ENCODE data around the gene SLC38A8.

SLC38A8 gene

DNA sequence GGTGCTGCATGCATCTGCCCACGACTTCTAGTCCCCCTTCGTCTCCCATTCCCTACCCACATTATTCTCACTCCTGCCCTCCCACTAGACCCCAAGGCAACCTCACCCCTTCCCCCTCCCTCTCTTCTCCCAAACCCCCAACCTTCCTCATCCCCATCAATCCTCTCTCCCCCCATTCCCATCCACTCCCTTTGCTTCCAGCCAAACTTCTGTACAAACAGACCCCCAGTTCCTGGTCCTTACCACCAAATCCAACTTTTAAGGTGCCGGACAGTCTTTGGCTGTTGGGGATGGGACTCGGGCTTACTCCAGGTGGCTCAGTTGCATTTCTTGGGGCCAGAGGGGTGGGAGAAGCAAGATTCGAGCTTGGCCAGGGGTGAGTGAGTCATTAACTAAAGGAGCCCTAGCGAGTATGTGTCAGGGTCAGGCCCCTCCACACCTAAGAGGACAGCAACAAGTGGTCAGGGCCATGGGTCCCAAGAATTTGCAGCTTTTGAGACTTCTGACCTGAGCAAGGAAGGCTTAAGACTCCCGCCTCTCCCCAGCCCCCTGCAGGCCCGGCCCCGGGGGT lies at the start of gene SLC38A8:
Gene SLC38A8 (minus strand): TSS at position 488 of the 571 bp plus-strand sequence. CDS start 638 bp downstream, outside the sequence.
- DNase-seq = no peak

DNA sequence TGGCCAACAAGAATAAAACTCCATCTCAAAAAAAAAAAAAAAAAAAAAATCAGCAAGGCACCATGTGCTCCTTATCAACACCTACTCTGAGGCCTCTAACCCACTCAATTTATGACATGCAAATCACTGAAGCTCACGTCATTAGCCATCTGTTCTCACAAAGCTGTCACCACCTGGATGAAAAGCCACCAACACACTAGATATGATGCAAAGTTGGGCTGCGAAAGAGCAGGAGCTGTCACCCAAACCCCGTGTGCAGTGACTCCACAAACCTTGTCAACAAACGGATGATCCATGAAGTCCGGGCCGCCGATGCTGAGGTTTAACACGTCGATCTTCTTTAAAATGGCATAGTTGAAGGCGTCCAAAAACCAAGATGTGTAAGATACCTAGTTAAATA lies 48.9 kb upstream of the SLC38A8 start:
- no peak for DNase-seq

DNA sequence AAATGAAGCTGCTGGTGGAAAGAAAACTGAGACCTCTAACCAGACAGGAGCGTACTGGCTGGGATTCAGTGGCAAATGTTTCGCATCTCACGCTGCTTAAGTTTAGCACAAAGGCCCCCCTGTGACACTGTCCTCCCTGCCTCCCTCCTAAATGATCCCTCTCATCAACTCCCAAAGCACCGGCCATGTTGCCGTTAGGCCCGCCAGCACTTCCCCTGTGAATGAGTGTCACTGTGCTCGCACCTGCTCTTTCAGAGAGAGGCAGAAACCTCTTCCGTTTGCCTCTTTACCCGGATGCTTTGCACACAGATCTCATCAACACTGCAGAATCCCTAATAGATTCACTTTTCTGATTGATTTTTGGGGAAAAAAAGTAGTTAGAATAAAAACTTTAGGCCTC lies 47.6 kb upstream of the SLC38A8 start:
- DNase-seq = no peak

DNA sequence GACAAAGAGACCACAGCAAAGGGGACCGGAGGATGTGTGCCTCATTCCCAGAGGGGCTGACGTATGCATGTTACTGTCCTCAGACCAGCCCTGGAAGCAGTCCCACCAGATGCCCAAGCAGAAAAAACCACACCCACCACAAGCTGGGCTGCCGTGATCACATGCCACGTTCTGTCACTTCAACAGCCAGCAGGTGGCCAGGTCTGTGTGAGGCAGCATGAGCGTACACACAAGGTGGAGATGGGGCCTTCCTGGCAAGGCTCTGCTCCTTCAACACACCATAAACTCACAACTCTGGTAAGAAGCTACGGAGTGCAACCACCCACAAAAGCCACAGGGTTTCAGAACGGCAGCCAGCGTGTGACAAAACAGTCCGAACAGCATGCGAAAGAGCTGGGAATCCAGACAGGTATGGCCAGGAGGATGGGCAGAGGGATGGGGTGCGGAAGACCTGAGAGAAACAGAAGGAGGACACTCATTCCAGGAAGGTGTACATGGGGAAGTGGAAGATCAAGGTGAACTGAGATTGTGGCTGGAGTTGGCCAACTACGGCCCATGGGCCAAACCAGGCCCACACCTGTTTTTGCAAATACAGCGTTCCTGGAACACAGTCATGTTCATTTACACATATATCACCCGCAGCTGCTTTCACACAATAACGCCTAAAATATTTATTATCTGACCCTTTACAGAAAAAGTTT lies 46.2 kb upstream of the SLC38A8 start:
- DNase-seq = no peak

DNA sequence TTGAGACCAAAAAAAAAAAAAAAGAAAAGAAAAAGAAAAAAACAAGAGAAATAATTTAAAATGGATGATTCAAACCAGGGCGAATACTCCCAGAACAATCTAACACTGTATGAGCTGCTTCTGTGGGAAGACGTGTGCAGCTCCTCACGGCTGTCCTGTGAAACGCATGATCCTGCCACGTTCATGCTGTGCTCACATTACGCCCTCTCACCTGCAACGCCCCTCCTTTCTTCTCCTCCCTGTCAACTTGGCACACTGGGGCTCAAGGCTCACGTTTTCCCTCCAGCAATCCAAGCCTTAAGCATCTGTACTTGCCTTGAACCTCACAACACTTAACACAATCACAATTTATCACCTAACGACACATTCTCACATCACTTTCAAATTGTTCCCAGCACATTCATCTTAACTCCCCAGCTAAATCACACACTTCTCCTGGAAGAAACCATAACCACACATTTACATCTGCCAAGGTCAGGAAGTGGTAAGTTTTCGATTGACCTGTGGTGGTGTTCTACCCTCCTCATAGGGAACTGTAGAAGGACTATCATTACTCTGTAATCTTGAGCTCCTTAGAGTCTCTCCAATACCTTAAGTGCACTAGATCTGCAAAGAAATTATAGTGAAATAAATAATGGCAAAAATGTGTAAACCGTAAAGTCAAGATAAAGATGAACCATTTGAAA lies 45.0 kb upstream of the SLC38A8 start:
- DNase-seq = no peak

DNA sequence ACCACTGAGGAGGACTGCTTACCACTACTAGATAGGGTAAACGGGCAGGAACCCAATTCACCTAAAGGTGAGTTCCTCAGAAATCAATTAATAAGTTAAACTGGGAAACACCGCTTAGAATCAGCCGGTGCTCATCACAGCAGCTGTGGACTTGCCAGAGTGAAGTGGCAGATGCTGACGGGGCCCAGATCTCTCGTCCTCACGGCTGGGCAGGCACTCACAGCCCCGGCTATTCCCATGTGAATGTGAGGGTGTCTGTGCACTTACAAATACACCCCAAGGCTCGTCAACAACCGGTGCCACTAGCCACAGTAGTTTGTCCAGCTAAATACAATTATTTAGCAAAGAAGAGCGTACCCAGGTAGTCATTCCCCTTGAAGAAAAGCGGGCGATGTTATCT lies 44.4 kb upstream of the SLC38A8 start:
- DNase-seq = no peak

DNA sequence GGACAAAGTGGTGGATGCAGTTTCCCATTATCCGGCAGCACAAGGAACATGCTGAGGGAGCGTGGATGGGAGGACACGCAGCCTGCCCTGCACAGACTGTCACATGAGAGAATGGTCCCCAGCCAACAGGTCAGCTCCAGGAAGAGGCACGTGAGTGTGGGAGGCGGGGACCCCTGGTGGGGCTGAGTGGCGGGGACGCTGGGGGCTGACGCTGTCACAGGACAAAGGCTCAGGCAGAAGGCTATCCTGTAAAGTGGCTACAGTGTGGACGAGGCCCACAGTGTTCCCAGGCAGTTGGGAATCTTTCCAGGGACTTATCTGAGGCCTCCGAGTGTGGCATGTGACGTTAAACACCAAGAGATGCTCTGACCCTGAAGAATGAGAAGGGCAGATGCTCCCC lies 43.7 kb upstream of the SLC38A8 start:
- DNase-seq = no peak

DNA sequence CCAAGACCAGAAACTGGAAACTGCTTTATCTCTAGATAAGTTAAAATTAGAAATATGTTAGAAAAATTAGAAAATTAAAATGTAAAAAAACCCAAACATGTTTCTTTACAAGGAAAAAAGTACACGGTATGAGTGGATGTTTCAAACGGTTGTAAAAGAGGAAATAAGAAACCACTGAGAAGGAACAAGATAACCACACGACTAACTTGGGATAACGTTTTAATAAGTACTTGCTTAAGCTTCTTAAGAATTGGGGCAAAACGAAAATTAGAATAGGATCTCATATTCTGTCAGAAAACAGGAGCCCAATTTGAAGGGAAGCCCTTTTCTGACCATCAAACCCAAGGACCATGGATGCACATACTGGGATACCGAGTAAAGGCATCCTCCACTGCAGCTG lies 43.2 kb upstream of the SLC38A8 start:
- no peak for DNase-seq

DNA sequence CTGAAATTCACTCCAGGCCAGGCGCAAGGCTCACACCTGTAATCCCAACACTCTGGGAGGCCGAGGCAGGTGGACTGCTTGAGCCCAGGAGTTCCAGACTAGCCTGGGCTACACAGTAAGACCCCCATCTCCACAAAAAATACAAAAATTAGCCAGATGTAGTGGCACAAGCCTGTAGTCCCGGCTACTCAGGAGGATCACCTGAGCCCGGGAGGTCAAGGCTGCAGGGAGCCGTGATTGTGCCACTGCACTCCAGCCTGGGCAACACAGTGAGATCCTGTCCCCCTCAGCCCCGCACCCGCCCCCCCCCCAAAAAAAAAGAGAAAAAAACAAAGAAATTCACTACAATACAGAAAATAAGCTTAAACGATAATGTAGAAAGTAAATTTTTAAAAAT lies 42.7 kb upstream of the SLC38A8 start:
- no peak for DNase-seq

DNA sequence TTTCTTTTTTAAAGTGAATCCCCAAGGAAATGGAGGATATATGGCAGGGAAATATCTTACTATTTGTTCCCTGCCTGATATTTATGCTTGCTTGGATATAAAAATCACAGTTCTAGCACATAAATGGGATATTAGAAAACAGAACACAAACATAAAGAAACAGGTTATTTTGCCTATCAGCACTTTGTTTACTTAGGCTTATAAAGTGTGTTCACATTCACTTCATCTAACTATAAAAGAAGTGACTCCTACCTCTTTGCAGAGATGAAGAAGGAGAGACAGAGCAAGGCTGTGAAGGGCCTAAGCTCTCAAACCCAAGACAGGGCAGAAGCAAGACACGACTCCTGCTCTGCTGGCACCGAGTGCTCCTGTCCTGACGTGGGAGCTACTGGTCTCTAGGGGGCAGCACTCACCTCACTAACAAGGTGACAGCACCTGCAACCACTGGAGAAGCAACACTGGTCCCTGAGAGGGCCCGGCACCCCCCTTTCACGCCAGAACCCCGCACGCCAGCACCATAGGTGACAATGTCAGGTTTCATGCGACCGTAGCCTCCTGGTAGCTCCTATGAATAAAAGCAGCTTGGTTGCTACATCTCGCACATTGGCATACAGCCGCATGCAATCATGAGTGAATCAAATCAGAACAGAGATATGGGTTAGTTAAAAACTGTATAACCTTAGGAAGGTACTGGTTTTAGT lies 42.1 kb upstream of the SLC38A8 start:
- peak; percentile 52 for DNase-seq

DNA sequence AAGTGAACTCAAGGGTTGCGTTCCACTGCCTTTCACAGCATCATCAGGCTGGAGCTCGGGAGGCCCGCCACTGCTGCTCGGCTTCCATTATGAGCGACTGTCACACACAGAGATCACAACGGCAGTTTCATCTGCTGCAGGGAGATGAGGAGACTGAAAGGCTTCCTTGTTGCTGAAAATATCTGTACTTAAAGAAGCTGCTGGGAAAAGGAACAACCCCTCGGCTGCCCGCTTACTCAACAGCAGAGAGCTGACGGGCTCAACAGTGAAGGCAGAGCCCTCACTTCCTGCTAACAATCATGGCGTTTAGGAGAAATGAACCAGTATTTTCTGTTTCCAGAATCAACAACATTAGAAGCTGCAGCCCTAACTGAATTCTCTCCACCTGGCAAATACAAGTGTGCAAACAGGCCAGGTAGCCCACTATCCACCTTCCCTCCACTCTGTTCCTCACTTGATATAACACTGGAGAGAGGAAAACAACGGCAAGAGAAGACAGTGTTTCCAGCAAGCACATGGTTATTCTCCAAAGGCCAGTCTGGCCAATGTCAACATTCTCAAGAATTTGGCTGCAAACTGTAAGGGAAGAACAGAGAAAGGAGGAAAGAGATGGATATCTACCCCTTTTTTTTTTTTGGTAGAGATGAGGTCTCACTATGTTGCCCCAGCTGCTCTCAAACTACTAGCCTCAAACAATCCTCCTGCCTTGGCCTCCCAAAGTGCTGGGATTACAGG lies 40.4 kb upstream of the SLC38A8 start:
- no peak for DNase-seq

DNA sequence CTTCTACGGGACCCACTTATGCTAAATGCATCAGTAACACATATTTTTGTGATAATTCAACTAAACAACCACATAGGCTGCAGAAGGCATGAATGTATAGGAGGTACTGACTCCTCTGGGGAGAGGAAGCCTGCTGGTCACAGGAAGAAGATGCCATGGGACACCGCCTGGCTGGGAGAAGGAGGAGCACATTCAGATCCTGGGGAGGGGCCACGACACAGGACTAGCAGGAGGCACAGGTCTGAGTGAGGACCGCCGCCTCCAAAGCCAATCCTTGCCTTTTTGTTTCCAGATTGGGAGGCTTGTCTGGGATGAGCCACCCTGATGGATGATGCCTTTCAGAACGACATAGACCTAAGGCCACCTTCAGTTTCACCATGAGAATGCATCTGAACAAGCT lies 39.5 kb upstream of the SLC38A8 start:
- DNase-seq = no peak

DNA sequence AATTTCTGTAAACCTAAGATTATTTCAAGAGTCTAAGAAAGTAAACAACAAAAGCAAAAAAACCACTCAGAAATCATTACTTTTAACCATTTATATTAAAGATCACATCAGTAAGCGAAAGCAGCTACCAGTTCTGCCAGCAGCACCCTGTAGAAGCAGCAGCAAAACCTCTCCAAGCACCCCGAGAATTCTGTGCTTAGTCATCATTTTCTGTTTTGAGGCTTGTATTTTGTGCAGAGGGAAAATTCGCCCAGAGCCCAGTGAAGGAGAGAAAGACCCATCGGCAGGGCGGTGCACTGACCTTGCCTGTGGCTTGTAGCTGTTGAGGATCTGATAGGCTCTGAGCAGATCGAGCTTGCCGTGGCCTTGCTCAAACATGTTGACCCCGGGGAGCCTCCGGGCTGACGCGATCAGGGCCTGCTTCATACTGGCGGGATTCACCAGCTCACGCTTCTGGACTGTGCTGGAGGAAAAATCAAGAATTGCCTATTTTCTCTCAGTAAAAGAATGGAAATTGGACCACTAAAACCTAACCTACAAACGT lies 38.9 kb upstream of the SLC38A8 start:
- DNase-seq = no peak

DNA sequence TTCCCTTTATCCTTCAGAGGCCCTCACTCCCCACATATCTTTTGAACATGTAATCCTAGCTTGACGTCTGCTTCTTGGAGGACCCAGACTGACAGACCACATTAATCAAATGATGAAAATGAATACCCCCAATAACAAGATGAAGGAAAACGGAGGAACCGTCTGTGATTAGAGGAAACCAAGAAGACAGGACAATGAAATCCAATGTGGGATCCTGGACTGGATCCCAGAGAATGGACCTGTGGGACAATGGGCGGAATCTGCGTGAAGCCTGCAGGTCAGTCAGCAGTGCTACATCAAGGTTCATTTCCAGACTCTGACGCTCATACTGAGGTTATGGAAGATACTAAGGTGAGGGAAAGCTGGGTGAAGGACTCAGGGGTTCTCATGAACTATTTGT lies 38.2 kb upstream of the SLC38A8 start:
- DNase-seq = no peak

DNA sequence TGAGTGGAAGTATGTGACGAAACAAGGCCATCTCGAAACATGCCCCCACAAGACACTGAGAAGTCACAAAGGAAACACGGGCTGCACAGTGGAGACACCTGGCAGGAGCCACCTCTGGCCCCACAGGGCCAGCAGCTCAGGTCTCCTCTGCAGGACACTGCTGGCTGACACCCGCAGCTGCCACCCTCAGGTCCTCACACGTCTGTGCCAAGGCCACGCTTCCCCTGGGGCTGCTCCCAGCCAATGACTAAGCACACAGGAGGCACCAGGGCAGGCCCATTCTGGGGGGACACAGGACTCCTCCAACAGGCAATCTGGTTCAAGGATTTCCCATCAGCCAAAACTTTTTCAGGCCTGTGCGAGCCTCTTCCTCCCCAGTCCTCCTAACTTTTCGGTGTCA lies 37.8 kb upstream of the SLC38A8 start:
- no peak for DNase-seq

DNA sequence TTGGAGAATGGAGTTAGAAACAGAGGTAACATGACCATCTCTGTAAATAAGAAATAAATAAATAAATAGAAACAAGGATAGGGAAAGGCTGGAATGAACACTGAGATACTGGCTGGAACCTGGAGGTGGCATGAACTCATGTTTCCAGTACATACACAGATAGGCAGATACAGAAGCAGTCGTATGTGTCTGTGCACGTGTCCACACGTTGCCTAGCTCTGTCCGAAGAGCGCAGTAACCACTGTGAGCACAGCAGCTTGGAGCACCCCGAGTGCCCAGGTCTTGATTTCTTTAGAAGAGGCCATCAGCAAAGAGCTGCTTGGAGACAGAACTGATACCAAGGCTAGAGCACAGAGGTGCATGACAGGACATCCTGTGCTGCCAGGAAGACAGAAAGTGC lies 37.1 kb upstream of the SLC38A8 start:
- no peak for DNase-seq

DNA sequence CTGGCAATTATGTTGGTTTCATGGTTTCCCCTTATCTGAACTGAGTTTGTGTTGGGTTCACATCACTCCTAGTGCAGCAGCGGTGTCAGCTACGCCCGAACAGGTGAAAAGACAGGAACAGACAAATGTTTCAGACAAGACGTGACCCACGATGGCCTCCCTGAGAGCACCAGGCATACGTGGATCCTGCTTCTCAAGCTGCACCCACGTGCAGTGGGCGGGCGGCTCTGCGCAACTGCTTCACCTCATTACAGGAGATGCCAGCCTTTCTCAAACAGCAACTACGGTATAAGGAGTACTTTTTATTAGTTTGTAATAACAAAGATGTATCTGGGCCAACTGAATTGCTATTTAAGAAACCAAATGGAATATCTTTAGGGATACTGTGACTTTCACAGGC lies 32.8 kb upstream of the SLC38A8 start:
- DNase-seq = no peak

DNA sequence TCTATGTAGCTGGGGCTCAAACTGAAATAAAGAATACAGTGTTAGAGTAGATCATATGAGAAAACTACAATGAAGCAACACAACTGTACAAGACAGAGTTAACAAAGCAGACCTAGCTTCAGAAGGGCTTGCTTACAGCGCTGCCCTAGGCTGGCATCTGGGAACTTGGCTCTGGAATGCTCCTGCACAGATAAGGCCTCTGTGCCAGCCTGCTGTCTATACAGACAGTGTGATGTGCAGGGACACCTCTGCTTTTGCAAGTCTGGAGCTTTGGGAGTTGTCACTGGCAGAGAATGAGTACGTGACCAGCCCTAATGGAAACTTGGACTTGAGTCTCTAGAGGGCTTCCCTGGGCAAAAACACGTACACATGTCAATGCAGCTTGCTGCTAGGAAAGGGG lies 32.1 kb upstream of the SLC38A8 start:
- DNase-seq = no peak

DNA sequence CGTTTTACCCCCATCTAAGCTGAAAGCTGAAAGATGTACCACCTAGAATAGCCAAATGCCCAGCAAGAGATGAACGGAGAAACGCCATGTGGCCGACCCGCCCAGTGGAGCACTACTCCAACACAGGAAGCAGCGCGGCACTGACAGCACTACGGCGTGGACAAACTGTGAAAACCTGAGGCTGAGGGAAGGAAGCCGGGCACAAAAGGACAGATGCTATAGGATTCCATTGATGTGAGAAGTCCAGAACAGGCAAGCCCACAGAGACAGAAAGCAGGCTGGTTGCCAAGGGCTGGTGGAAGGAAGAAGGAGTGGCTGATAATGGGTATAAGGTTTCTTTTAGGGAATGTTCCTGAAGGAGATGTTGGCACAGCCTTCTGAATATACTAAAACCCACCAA lies 29.4 kb upstream of the SLC38A8 start:
- DNase-seq = no peak

DNA sequence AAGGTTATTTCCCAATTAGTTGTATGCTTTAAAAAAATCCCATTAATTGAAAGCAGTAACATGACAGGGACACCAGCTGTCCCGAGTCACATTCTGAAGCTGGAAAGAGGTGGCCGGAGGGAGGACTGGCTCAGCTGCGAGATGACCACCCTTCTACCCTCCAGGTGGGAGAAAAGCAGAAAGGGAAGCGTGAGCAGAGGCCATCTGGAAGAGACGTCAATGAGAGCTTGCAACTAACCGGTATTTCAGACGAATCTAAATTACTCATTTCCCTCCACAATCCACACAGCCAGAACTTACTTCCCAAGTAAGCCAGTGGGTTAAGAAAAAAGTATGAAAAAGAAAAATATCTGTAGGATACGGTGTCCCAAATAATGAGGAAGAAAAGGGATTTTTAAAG lies 28.5 kb upstream of the SLC38A8 start:
- DNase-seq = no peak

DNA sequence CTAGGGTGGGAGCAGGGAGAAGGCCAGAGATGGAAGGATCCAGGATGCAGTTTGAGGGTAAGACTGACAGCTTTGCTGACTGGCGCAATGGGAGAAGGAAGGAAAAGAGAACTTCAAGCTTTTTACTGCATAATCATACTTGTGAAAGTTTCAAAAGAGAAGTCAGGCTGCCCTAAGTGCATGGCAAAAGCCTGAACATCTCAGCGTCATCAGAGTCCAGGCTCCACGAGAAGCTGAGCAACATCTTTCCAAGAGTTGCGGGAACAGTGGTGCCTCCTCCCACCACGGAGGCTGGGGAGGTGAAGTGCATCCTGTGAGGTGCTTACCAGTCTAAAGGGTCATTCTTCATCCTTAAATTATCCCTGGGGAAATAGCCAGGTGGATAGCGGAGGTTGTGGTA lies 26.9 kb upstream of the SLC38A8 start:
- DNase-seq = no peak

DNA sequence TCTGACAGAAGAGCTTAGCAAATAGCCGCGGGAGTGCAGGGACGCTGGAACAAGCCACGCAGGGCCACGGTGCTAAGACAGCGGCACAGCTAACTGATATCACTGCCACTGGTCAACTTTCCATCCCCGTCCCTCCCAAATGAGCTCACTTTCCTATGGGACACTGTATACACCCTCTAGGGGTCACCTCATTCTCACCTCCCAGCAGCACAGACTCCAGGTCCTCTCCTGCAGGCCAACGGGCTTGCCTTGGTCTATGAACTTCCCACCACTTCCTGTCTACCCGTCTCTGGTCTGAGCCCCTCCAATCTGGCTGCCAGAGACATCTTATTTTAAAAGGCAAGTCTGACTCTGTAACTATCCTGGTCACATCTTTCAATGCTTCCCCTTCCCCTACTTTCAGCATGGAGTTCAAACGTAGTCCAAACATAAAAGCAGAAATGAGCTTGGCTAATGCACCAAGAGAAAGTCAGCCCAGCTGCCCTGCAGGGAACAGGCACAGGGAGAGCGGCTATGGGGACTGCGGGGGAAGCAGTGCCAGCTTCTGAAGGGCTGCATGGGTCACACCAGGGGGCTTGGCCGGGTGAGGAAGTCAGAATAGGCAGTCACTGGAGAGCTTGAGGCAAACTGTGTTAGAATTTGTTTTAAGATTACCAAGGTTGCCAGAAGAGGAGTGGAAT lies 26.3 kb upstream of the SLC38A8 start:
- DNase-seq = no peak

All from left hindlimb (tissue), 1 donor.